SK-N-SH treated with all-trans-retinoic acid at 6 μM for 48 hours (cell line): ENCODE results near the gene CCDC187.

Experiments used
- ATAC-seq: fragments of 200-7000 bp; cut with Tn5 transposase; 3 replicates; pipeline ENCODE4 v1.9.1; 2020; ENCODE audit warnings: mild to moderate bottlenecking, moderate library complexity
- ARNTL ChIP-seq: fragments of 450-650 bp; formaldehyde crosslinking; IDR thresholded peaks from 2 replicates; pipeline ENCODE4 v1.5.0; 2020; ENCODE audit warnings: low read depth, mild to moderate bottlenecking, moderate library complexity, borderline replicate concordance
- BACH2 ChIP-seq: fragments of 250-450 bp; sonication (Bioruptor Pico); IDR thresholded peaks from 2 replicates; pipeline ENCODE4 v1.9.0; 2021; ENCODE audit warnings: mild to moderate bottlenecking, borderline replicate concordance
- CSDC2 ChIP-seq: fragments of 250-450 bp; sonication (Bioruptor Pico); IDR thresholded peaks from 2 replicates; pipeline ENCODE4 v1.5.0; 2020; ENCODE audit warnings: mild to moderate bottlenecking, moderate library complexity
- CSRNP3 ChIP-seq: fragments of 250-450 bp; sonication (Bioruptor Pico); IDR thresholded peaks from 2 replicates; pipeline ENCODE4 v1.5.1; 2021; ENCODE audit warnings: mild to moderate bottlenecking, moderate library complexity
- ESRRG ChIP-seq: fragments of 250-450 bp; sonication (Bioruptor Pico); IDR thresholded peaks from 2 replicates; pipeline ENCODE4 v1.6.1; 2021; ENCODE audit warnings: mild to moderate bottlenecking
- GLIS3 ChIP-seq: fragments of 250-450 bp; sonication (Bioruptor Pico); IDR thresholded peaks from 2 replicates; pipeline ENCODE4 v1.5.0; 2020; ENCODE audit warnings: mild to moderate bottlenecking, moderate library complexity
- ISL1 ChIP-seq: fragments of 250-450 bp; sonication (Bioruptor Pico); IDR thresholded peaks from 2 replicates; pipeline ENCODE4 v2.1.2; 2022; ENCODE audit warnings: mild to moderate bottlenecking, moderate library complexity
- OSR1 ChIP-seq: fragments of 250-450 bp; sonication (Bioruptor Pico); IDR thresholded peaks from 2 replicates; pipeline ENCODE4 v1.8.0; 2022; ENCODE audit warnings: moderate library complexity, mild to moderate bottlenecking, inconsistent platforms
- POU6F1 ChIP-seq: fragments of 250-450 bp; sonication (Bioruptor Pico); IDR thresholded peaks from 2 replicates; pipeline ENCODE4 v1.8.0; 2021; ENCODE audit warnings: low read depth, mild to moderate bottlenecking, moderate library complexity, borderline replicate concordance
- PPARA ChIP-seq: fragments of 250-450 bp; sonication (Bioruptor Pico); IDR thresholded peaks from 2 replicates; pipeline ENCODE4 v1.5.0; 2020; ENCODE audit warnings: mild to moderate bottlenecking, borderline replicate concordance
- SNAI2 ChIP-seq: fragments of 250-450 bp; sonication (Bioruptor Pico); IDR thresholded peaks from 2 replicates; pipeline ENCODE4 v1.5.0; 2020; ENCODE audit warnings: mild to moderate bottlenecking, moderate library complexity
- TCF4 ChIP-seq: fragments of 250-450 bp; sonication (Bioruptor Pico); IDR thresholded peaks from 2 replicates; pipeline ENCODE4 v1.8.0; 2021; ENCODE audit warnings: mild to moderate bottlenecking, moderate library complexity, borderline replicate concordance
- TOX ChIP-seq: fragments of 250-450 bp; sonication (Bioruptor Pico); IDR thresholded peaks from 2 replicates; pipeline ENCODE4 v1.8.0; 2021; ENCODE audit warnings: mild to moderate bottlenecking, moderate library complexity, borderline replicate concordance
- ZFP3 ChIP-seq: fragments of 250-450 bp; sonication (Bioruptor Pico); IDR thresholded peaks from 2 replicates; pipeline ENCODE4 v1.5.0; 2020; ENCODE audit warnings: mild to moderate bottlenecking, moderate library complexity
- ZFP30 ChIP-seq: fragments of 450-650 bp; formaldehyde crosslinking; IDR thresholded peaks from 2 replicates; pipeline ENCODE4 v1.5.0; 2022; ENCODE audit warnings: mild to moderate bottlenecking, moderate library complexity
- ZNF565 ChIP-seq: fragments of 450-650 bp; formaldehyde crosslinking; conservative IDR thresholded peaks from 2 replicates; pipeline ENCODE4 v1.5.0; 2020; ENCODE audit warnings: low read depth, mild to moderate bottlenecking, moderate library complexity
- ZNF70 ChIP-seq: fragments of 450-650 bp; formaldehyde crosslinking; IDR thresholded peaks from 2 replicates; pipeline ENCODE4 v1.5.0; 2020; ENCODE audit warnings: mild to moderate bottlenecking, moderate library complexity
- ZNF8 ChIP-seq: fragments of 450-650 bp; formaldehyde crosslinking; IDR thresholded peaks from 2 replicates; pipeline ENCODE4 v1.5.0; 2020; ENCODE audit warnings: mild to moderate bottlenecking, moderate library complexity
- TF ChIP-seq, protein P1 (sequence below): fragments of 250-450 bp; sonication (Bioruptor Pico); IDR thresholded peaks from 2 replicates; pipeline ENCODE4 v1.8.0; 2020; ENCODE audit warnings: mild to moderate bottlenecking, moderate library complexity, borderline replicate concordance
- TF ChIP-seq, protein P2 (sequence below): fragments of 250-450 bp; sonication (Bioruptor Pico); IDR thresholded peaks from 2 replicates; pipeline ENCODE4 v1.5.1; 2020; ENCODE audit warnings: low read depth, mild to moderate bottlenecking, moderate library complexity

CCDC187 gene

DNA sequence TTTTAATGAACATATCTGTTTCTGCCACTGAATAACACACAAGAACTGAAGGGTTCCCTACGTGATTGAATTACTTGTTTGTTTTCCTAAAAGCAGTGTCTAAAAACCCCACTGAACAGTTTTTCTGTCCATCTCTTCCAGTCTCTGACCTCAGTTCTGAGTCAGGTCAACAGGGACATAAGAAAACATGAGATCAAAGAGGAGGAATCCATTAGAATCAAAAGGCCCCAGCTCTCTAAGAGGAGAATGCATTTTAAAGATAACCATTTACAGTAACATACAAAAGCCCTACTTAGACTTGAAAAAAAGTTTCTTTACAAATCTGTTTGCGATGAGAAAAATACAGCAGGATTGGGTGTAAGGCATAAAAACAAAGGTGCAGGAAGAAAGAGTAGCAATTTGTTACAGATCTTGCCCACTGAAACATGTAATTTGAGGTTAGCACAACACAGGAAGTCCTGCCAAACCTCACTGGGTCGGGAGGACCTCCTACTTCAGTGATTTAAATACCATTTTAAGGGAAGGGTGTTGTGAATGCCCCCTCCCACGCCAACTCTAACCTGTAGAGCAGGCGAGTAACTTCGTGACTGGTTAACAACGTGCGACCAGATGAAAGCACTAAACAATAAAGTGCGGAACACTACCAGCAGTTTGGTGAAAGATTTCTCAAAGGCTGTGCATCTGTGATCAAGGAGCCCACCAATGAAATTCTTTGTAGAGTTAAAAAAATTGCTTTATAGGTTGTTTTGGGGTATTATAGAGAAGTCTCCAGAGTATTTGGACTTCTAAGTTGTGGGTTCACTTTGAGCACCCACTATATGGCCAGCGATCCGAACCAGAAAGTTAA lies 59.5 kb downstream of the CCDC187 start:
- TF ChIP-seq, protein P1, sequence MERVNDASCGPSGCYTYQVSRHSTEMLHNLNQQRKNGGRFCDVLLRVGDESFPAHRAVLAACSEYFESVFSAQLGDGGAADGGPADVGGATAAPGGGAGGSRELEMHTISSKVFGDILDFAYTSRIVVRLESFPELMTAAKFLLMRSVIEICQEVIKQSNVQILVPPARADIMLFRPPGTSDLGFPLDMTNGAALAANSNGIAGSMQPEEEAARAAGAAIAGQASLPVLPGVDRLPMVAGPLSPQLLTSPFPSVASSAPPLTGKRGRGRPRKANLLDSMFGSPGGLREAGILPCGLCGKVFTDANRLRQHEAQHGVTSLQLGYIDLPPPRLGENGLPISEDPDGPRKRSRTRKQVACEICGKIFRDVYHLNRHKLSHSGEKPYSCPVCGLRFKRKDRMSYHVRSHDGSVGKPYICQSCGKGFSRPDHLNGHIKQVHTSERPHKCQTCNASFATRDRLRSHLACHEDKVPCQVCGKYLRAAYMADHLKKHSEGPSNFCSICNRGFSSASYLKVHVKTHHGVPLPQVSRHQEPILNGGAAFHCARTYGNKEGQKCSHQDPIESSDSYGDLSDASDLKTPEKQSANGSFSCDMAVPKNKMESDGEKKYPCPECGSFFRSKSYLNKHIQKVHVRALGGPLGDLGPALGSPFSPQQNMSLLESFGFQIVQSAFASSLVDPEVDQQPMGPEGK (CRISPR knock-in tag): no peak
- no peak for TF ChIP-seq ESRRG
- TF ChIP-seq CSDC2: no peak
- no peak for TF ChIP-seq POU6F1
- no peak for TF ChIP-seq PPARA (CRISPR knock-in tag)
- TF ChIP-seq SNAI2 (CRISPR knock-in tag): no peak
- TF ChIP-seq, protein P2, sequence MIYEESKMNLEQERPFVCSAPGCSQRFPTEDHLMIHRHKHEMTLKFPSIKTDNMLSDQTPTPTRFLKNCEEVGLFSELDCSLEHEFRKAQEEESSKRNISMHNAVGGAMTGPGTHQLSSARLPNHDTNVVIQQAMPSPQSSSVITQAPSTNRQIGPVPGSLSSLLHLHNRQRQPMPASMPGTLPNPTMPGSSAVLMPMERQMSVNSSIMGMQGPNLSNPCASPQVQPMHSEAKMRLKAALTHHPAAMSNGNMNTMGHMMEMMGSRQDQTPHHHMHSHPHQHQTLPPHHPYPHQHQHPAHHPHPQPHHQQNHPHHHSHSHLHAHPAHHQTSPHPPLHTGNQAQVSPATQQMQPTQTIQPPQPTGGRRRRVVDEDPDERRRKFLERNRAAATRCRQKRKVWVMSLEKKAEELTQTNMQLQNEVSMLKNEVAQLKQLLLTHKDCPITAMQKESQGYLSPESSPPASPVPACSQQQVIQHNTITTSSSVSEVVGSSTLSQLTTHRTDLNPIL (CRISPR knock-in tag): no peak
- TF ChIP-seq TCF4 (CRISPR knock-in tag): no peak
- TF ChIP-seq ZFP3 (CRISPR knock-in tag): no peak
- no peak for TF ChIP-seq ZNF70 (CRISPR knock-in tag)
- TF ChIP-seq ZNF565 (CRISPR knock-in tag): no peak
- TF ChIP-seq CSRNP3 (CRISPR knock-in tag): no peak
- no peak for TF ChIP-seq OSR1 (CRISPR knock-in tag)
- no peak for TF ChIP-seq ISL1 (CRISPR knock-in tag)
- no peak for TF ChIP-seq TOX (CRISPR knock-in tag)
- TF ChIP-seq GLIS3 (CRISPR knock-in tag): no peak
- no peak for TF ChIP-seq BACH2 (CRISPR knock-in tag)
- TF ChIP-seq ZNF8: no peak
- TF ChIP-seq ZFP30 (CRISPR knock-in tag): no peak
- ATAC-seq: no peak

- ATAC-seq: no peak
- TF ChIP-seq ZFP3 (CRISPR knock-in tag) (no peak), ZNF70 (CRISPR knock-in tag) (no peak), ARNTL (CRISPR knock-in tag) (no peak), GLIS3 (CRISPR knock-in tag) (no peak), POU6F1 (no peak), SNAI2 (CRISPR knock-in tag) (no peak)
- TF ChIP-seq, protein P2 (CRISPR knock-in tag): no peak
- TF ChIP-seq, protein P1 (CRISPR knock-in tag): no peak
- TF ChIP-seq, all 23 proteins: peak for 0
These were observed 60.3 kb downstream of the CCDC187 start for GRCh38 chr9:136243631-136244030.
